ENCODE results near the gene CFAP126.

The CFAP126 gene

GRCh38 chr1:161373442-161373841, 5.8 kb upstream of the CFAP126 start:
- no peak for TF ChIP-seq CTCF (IDR thresholded peaks at IDR 0.05; ENCODE audit: insufficient read depth, low read length, poor library complexity, severe bottlenecking)
- H3K27me3 ChIP-seq (replicated peaks; ENCODE audit: control insufficient read depth, insufficient read depth, low read length), result no peaks in the 10 kb centered on the region
- no peak for DNase-seq (ENCODE audit: extremely low read depth, insufficient read length)
- H3K36me3 ChIP-seq (ENCODE audit: control insufficient read depth, insufficient read depth, low read length), result no peaks in the 10 kb centered on the region
- no peak overlapping the region for H3K4me3 ChIP-seq (replicated peaks; ENCODE audit: low read depth, low read length)

GRCh38 chr1:161365207-161365606, 2.5 kb downstream of the CFAP126 start:
- H3K4me3 ChIP-seq (replicated peaks; ENCODE audit: low read depth, low read length), result no peak overlapping the region
- no peak for TF ChIP-seq CTCF (IDR thresholded peaks at IDR 0.05; ENCODE audit: insufficient read depth, low read length, poor library complexity, severe bottlenecking)
- DNase-seq (ENCODE audit: extremely low read depth, insufficient read length), result no peak
- no peaks in the 10 kb centered on the region for H3K27me3 ChIP-seq (replicated peaks; ENCODE audit: control insufficient read depth, insufficient read depth, low read length)
- H3K36me3 ChIP-seq (ENCODE audit: control insufficient read depth, insufficient read depth, low read length), result no peaks in the 10 kb centered on the region; the same call in none of the 2 replicates

GRCh38 chr1:161364332-161364731, 3.3 kb downstream of the CFAP126 start:
- Histone ChIP-seq H3K36me3 (ENCODE audit: control insufficient read depth, insufficient read depth, low read length) (no peaks in the 10 kb centered on the region; the same call in none of the 2 replicates), H3K27me3 (replicated peaks; ENCODE audit: control insufficient read depth, insufficient read depth, low read length) (no peaks in the 10 kb centered on the region), H3K4me3 (replicated peaks; ENCODE audit: low read depth, low read length) (no peak overlapping the region)
- no peak for TF ChIP-seq CTCF (IDR thresholded peaks at IDR 0.05; ENCODE audit: insufficient read depth, low read length, poor library complexity, severe bottlenecking)
- DNase-seq (ENCODE audit: extremely low read depth, insufficient read length), result no peak

- Histone ChIP-seq H3K27me3 (replicated peaks; ENCODE audit: control insufficient read depth, insufficient read depth, low read length) (no peaks in the 10 kb centered on the region), H3K4me3 (replicated peaks; ENCODE audit: low read depth, low read length) (no peak overlapping the region), H3K36me3 (ENCODE audit: control insufficient read depth, insufficient read depth, low read length) (no peaks in the 10 kb centered on the region; the same call in 1 of the 2 replicates)
- DNase-seq (ENCODE audit: extremely low read depth, insufficient read length), result no peak
- TF ChIP-seq CTCF (IDR thresholded peaks at IDR 0.05; ENCODE audit: insufficient read depth, low read length, poor library complexity, severe bottlenecking), result no peak
Observed at GRCh38 chr1:161359291-161359690, 8.4 kb downstream of the CFAP126 start.

- TF ChIP-seq CTCF (IDR thresholded peaks at IDR 0.05; ENCODE audit: insufficient read depth, low read length, poor library complexity, severe bottlenecking), result no peak
- no peak overlapping the region for H3K4me3 ChIP-seq (replicated peaks; ENCODE audit: low read depth, low read length)
- no peaks in the 10 kb centered on the region for H3K27me3 ChIP-seq (replicated peaks; ENCODE audit: control insufficient read depth, insufficient read depth, low read length)
- peak; percentile 42 for DNase-seq (ENCODE audit: extremely low read depth, insufficient read length)
- H3K36me3 ChIP-seq (ENCODE audit: control insufficient read depth, insufficient read depth, low read length), result no peaks in the 10 kb centered on the region
Observed at GRCh38 chr1:161357073-161357472, 10.6 kb downstream of the CFAP126 start.

GRCh38 chr1:161351482-161351881, 16.2 kb downstream of the CFAP126 start:
- no peak for DNase-seq (ENCODE audit: extremely low read depth, insufficient read length)
- no peak for TF ChIP-seq CTCF (IDR thresholded peaks at IDR 0.05; ENCODE audit: insufficient read depth, low read length, poor library complexity, severe bottlenecking)
- Histone ChIP-seq H3K4me3 (replicated peaks; ENCODE audit: low read depth, low read length) (no peak overlapping the region), H3K36me3 (ENCODE audit: control insufficient read depth, insufficient read depth, low read length) (no peaks in the 10 kb centered on the region), H3K27me3 (replicated peaks; ENCODE audit: control insufficient read depth, insufficient read depth, low read length) (no peaks in the 10 kb centered on the region)

Measured in GM06990 (cell line).